HG02588 (cell line): ENCODE results near the gene IL10.
A peak's percentile ranks its signal among the peaks of the same experiment; 100 is the strongest.
"Not testable (repeated sequence)": the region's sequence is repeated elsewhere in the genome, so short reads cannot be mapped to it uniquely, and the experiment has no call there.

Experiments
- ATAC-seq: cut with Tn5 transposase; IDR thresholded peaks from one replicate; pipeline ENCODE4 v1.9.1; 2021; ENCODE audit warnings: mild to moderate bottlenecking, moderate library complexity; ENCODE audit not compliant: unreplicated experiment

Gene IL10

DNA sequence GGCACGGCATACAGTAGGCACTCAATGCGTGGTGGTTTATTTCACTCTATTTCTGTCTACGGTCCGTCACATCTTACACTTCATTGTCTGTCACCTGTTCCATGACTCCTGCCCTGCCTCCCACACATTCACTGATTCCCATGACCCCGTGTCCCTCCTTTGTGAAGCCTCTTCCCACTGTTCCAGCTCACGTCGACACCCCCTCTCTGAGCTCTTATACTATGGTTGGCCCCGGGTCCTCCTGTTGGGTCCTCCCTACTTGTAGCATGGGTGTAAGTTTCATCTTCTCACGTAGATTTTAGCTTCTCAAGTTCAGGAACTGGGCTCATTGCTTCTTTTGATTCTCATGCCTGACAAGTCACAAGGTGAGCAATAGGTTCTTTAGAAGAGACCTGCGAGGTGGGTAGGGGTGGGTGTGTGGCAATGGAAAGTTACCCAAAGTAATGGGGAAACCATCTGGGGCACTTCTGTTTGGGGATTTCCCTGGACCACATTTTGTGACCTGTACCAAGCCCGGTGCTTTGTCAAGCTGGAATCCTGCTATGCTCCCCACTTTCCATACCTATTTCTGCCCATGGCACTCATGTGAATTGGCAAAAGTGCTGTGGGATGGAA, 22.1 kb upstream of the IL10 start:
- ATAC-seq, result no peak

GRCh38 chr1:206793620-206794019, 21.3 kb upstream of the IL10 start:
- ATAC-seq, result no peak

DNA sequence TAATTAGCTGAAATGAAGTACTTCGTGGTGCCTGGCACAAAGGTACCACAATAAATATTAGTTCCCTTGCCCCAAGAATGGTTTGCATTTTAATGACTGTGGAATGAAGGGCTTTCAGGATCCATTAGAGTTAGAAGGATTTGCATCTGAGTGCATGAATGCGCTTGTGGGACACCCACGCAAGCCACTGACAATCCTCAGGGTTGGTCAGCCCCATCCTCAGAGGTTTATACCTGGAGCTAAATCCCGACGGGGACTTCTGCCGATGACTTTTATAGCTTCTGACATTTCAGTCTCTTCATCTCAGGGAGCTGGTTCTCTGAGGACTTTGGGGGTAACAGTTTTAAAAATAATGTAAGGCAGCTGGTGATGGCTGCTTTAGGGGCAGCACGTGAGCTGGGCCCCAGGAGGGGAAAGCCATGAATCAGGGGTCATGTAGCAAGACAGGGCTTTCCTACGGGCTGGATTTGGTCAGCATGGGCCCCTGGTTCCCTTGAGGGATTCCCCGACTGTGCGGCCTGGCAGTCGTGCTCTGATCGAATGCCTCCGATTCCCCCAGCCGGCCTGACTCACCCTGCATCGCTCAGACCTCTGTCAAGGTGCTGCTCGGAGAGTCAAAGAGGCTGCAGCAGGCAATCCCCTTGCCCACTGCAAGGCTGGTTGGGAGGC, 20.8 kb upstream of the IL10 start:
- ATAC-seq, result peak; percentile 51

DNA sequence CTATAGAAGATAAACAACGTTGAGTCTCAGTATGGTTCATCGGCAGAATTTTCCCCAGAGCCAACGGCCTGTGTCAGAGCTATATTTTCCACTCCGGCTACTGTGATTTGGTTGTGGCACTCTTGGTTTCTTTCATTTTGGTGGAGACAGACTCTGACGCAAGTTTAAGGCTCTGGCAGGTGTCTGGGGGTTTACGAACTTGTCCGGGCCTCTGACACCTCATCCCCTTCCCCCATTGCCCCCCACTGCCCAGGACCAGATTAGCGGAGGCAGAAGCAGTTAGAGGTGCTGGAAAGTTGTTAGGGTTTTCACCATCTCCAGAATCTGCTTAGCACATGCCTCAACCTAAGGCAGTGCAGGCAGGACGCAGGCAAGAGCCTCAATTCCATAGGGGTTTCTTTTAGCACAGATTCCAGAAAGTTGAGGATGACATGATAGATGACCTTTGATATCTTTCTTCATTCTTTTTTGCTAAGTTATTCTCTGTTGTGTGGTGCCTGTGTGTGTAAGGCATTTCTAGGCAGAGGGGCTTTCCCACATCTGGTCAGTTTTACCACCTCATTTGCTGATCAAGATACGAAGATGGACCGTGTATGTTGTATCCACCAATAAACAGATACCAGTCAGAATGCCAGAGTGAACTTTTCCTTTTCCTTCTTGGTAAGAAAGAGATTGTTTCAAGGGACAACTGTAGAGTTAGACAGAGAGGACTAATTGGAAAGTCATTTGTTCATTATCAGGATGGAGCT, 18.4 kb upstream of the IL10 start:
- no peak for ATAC-seq

- ATAC-seq, result no peak
These were observed 16.3 kb upstream of the IL10 start for GRCh38 chr1:206788487-206789050.

DNA sequence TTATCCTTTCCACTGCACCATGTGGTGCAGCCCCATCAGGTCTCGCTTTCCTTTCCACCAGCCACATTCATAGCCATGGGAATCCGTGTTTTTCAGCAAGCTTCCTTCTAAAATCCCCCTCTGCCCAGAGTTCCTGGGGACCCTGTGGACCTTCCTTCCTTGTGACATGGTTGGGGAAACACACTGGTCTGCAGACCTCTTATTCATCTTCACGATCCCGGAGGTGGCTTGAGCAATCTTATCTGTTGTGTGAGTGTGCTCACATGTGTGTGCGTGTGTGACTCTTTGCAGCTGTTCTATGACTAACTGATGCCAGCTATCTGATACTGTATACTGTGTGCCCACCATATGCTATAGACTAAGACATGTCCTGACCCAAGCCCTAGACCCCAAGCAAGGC, 15.6 kb upstream of the IL10 start:
- no peak for ATAC-seq

DNA sequence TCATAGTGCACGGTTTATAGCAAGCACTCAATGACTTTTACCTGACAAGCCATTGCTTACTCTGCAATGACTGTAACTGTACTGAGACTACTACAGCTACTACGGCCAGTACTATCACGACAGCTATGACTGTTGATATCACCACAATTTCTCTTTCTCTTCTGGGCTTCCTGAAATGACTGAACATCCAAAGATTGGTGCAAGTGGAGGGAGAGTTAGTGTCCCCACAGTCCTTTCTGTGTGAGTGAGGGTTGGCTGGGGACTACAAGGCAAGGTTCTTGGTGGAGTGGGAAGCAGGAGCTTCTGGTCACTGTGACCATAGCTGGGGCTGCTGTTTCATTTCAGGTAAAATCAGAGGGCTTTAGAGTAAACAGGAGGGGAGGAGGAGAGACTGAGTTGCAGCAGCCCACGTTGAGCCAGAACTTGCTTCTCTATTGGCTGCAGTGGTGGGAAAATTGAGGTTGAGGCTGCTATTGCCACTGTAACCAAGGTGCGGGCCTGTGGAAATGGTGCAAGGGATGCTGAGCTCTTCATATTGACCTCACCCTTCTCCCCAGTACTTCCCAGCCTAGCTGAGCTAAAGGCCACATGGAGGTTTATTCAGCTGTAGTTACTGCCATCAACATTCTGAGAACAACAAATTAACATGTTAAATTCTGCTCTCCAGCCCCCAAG, 14.1 kb upstream of the IL10 start:
- ATAC-seq, result no peak

- no peak for ATAC-seq
These were observed 13.0 kb upstream of the IL10 start for GRCh38 chr1:206785182-206785765.

DNA sequence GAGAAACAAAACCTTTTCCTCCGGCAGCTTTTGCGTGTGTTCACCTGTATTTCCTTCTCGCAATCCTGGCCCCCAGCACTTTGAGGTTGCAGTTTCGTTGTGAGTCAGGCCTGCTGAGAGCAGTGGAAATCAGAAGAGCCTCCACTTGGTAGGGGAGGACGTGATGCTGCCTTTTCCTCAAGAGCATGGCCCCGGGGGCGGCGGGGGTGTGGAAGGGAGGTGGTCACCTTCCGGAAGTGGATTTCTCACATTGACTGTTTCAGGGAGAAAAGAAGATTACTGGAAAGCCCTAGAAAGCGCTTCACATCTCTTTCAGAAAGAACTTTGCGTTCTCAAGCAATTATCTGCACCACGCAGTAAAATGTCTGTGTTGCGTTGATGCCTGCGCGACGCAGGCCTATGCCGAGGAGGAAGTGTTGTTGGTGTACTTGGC, 12.2 kb upstream of the IL10 start:
- ATAC-seq, result peak; percentile 66

DNA sequence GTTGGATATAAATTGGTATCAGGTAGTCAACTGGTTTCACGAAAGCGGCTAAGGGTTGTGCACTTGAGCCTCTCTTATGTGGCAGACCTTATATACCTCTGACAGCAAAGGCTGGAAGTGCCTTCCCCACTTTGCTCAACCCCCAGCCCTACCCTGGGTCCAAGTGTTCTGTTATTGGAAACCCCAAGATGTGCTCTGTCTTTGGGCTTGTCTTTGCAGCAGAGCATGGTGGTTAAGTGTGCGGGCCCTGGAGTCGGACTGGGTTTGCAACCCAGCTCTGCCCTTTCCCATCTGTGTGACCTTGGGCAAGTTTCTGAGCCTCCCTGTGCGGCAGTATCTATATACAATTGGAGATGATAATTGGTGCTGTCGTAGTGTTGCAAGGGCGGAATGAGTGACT, 11.2 kb upstream of the IL10 start:
- ATAC-seq, result no peak

DNA sequence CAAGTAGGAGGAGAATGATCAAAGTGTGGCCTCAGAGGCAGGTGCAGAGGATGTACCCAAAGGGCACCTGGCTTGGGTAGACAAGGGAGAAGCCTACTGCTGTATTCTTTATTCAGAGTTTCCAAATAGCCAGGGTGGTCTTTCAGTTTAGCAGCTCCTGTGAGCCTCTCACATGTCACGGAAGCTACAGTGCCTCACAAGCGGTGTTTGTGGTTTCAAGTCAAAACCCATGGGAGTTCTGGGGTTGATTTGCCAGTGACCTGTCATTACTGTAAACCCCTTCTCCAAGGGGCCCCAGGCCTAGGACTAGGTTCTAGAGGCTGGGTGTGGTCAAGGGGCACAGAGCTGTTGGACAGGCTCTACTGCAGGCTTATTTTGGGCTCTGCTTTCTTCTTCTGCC, 10.2 kb upstream of the IL10 start:
- peak; percentile 52 for ATAC-seq

DNA sequence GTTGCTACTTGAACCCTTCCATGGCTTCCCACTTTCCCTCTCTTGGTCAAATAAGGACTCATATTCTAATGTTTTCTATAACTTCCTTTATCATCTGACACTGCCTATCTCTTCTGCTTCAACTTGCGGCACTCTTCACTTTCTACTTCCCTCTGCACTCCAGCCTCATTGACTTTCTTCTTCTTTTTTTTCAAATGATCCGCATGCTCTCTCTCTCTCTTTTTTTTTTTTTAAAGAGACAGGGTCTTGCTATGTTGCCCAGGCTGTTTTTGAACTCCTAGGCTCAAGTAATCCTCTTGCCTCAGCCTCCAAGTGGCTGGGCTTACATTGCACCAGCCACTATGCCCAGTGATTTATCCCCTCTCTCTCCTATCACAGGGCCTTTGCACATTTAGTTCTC, 7.3 kb upstream of the IL10 start:
- no peak for ATAC-seq

DNA sequence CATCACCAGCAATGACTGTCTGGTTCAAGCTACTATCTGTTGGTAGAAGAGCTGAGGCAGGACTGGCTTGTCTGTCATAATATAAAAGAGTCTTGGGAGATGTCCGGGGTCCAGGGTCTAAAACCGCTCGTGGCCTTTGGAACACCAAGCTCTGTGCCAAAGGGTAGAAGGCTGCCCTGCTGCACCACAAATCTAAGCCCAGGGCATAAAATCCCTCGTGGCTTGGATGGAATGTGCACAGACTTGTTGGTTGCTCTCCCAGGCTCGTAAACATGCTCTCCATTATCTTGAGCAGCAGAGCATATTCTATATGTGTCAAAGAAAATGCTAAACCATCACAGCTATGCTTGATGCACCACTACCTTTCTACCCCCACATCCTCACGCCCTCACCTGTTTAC, 6.6 kb upstream of the IL10 start:
- not testable (repeated sequence) for ATAC-seq

DNA sequence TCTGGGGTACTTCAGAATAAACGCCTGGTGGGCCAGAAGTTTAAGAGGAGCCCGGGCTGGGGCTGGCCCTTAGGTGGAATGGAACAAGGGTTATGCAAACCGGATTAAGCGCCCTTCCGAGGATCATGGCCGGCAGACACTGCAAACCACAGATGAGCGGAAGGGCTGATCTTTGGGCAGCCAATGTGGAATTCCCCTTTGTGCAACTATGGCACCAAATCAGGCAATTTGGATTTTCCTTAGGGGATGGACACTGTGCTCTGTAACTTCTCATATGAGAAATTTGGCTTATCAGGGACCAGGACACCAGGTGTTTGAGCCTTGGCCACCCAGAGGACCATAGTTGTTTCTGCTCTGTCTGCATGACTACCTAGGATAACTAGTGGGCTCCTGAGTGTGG, 5.7 kb upstream of the IL10 start:
- no peak for ATAC-seq

GRCh38 chr1:206776229-206776628, 3.9 kb upstream of the IL10 start:
- no peak for ATAC-seq

DNA sequence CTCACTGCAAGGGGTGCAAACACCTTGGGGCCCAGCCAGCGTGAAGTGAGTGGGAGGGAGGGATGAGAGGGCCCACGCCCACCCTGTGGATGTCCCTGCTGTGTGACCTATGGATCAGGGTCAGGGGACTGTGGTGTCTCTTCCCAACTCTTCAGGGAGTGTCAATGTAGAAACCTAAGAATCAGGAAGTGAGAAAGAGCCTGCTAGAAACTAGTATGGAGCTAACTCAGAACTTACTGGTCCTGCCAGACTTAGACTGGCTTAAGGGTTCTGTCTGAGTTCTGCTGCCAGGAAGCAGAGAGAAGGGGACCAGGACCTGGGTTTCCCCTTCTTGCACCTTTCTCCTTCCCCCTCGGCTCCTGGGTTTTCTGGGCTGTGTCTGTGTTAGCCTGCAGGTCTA, 1.8 kb upstream of the IL10 start:
- ATAC-seq, result no peak

DNA sequence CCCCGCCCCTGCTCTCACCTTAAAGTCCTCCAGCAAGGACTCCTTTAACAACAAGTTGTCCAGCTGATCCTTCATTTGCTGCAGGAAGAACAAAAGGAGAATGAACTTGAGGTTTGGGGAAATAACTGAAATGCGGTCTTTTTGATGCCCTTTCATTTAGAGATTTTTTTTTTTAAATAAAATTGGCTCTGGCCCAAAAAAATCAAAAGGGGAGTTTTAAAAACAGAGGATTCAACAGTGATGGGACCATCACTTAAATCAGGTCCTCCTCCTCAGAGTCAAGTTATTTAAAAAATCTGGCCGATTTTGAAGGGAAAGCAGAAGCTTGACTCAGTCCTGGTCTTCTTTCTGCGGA, 979 bp downstream of the IL10 start:
- no peak for ATAC-seq

DNA sequence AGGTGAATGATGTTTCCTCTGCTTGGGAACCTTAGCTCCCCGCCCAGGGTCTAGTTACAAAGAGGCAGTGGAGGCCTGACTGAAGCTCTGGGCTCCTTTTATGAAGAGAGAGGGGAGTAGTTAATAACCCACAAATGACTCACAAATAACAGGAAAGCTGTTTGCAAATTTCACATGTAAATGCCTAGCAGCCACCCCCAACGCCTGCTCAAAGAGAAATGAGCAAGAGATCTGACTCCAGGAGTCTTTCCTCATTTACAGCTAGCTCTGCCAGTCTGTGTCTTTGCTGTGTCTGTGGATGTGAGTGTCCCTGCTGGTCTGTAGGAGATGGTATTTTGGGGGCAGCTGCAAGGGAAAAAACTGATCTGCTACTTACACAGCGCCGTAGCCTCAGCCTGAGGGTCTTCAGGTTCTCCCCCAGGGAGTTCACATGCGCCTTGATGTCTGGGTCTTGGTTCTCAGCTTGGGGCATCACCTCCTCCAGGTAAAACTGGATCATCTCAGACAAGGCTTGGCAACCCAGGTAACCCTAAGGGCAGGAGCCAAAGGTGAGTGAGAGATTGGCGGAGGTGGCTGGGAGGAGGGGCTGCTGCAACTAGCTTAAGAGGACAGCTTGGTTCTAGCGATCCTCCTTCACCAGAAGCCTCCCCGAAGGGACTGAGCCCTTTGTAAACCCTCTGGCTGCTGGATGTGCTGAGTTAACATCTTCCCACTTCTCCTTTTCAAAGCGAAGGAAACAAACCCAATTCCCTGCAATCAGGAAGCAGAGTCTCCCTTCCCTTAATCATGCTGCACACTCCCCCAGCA, 1.6 kb downstream of the IL10 start, which contains the start of gene IL19:
Gene IL19, plus strand, starts transcription at position 243 of the 807 bp plus-strand sequence. CDS start 65,890 bp downstream, outside the sequence.
- no peak for ATAC-seq

DNA sequence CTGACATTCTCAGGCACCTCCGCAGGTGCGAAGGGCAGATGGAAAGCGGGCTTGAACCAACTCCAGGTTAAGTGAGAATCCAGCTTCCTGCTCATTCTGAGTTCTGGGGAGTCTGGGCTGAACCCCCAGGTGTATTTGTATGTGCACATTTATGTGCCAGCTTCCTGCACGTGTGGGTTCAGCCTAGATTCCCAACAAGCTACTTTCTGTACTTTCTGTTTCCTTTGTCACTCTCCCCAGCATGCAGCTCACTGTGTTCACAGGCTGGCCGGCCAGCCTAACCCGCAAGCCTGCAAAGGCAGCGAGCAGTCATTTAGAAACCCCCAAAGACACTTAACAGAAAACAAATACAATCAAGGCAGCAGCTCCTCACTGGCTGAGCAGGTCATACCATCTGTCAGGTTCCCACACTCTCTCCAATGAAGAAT, 3.0 kb downstream of the IL10 start:
- ATAC-seq, result peak; percentile 59
